H4 (cell line): ENCODE data around the gene FGF8. TPM values are rescaled to one million over a fixed set of nuclear protein-coding genes. Genes with fewer than 3 reads are reported as not detected.
"Not testable (repeated sequence)": the region's sequence is repeated elsewhere in the genome, so short reads cannot be mapped to it uniquely, and the experiment has no call there.

ENCODE experiments used
- DNase-seq: peaks from one replicate; pipeline ENCODE4 v3.0.0-alpha.2; 2015; ENCODE audit warnings: low spot score
- total RNA-seq: library from RNA; depleted of rRNA; stranded (reverse); fragments of >200 nt; shearing (Covaris generic); gene quantifications from 2 replicates; pipeline ENCODE4 v1.2.3, GENCODE V29; 2014; rRNA removed

FGF8 gene
- total RNA-seq, result not detected in 2 replicates

DNA sequence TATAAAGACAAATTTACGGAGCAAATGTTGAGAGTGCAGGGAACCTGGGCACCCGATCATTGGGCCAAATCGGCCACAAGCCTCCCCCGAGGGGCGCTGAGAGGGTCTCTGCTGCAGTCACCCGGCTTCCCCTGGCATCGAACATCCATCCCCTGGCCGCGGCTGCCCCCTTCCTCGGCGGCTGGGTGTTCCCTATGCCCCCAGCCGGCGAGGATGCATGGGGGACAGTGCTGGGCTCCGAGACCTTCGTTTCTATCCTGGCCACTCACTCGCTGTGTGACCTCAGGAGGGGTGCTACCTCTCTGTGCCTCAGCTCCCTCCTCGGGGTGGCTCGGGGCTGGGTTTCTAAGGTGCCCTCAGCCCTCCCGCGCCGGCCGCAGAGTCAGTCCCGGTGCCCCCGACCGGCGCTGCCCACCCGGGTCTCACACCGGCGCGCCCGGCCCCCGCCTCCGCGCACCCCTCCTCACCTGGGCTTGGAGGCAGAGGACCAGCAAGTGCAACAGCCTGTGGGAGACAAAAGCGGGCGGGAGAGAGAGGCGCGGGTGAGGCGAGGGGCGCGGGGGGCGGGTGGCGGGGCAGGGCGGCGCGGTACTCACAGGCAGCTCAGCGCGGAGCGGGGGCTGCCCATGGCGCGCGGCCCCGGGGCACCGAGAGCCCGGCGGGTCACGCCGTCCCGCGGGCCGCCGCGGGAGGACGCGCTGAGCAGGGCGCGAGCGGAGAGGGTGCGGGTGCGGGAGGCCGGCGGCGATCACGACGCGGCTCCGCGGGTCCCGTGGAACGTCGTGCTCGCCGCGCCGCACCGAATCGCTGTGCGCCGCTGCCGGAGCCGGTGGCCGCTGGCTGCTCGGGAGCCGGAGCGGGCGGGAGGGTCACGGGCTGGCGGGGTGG, at the start of gene FGF8:
FGF8 (minus strand) TSS at position 842 of the 888 bp plus-strand sequence; CDS start at position 628, 214 bp downstream.
- no peak for DNase-seq

GRCh38 chr10:101824736-101825135, 48.8 kb upstream of the FGF8 start:
- no peak for DNase-seq

DNA sequence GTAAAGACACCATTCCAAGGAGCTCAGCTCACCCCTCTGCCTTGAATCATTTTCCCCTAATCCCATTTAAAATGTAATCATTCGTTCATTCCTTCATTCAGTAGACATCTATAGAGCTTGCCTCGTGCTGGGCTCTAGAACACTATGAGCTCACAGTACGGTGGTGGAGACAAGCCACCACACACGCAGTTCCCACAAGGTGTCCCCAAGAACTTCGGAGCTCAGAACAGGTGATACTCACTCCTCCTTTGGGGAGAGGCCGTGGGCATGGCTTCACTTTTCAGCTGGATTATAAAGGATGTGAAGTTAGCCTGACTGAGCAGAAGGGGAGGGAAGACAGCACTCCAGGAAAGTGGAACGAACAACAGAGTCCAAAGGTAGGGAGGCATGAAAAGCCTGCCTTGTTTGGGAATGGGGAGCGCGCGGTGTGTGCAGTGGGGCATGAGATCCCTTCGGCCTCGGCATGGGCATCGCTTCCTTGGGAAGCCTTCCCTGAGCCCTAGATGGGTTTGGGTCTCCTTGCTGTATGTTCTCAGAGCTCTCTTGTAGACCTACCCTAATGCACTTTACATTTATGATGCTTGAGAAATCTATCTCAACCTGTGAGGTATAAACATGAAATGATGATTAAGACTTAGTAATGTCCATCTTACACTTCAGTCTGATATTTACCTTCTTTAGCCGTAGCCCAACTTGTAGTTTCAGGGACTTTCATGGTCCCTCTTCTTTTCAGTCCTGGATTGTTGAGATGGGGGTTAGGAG, 43.1 kb upstream of the FGF8 start:
- DNase-seq, result no peak

GRCh38 chr10:101818119-101818871, 42.4 kb upstream of the FGF8 start, which contains the start of gene OGA:
OGA (minus strand) TSS chr10:101818444; CDS start chr10:101818022, 422 bp downstream.
- peak; percentile 99 for DNase-seq

DNA sequence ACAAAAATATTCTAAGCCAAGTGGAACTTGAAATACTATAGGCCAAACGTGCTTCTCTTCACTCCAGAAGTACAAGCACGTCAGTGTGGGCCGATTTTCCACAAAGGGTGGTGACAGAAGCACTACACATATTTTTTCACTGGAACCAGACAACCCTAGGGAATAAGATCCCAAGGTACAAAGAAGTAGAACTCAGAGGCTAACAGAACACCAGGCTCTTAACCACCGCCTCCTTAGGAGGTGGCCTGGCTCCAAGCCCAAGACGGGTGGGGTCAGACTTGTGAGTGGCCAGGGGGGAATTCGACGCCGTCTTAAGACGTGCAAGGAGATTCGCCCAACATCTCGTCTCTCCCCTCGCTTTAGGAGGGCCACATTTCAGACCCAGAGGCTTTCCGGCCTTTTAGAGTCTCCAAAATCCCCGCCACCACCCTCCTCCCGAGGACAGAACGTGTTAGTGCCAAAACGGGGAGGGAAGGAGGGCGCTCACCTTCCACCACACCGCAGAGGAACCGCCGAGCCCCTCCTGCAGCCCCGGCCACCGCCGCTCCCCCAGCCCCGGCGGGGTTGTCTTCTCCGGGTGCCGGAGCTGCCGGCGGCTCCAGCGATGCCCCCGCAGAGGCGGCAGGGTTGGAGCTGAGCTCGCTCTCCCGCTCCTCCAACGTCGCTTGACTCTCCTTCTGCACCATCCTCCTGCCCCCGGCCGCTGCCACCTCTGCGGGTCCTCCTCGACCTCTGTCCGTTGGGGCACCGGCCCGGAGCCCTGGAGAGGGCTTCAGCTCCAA, 41.6 kb upstream of the FGF8 start:
- peak; percentile 92 for DNase-seq

- DNase-seq, result no peak
These were observed 41.0 kb upstream of the FGF8 start for GRCh38 chr10:101816913-101817336.

- no peak for DNase-seq
These were observed 40.5 kb upstream of the FGF8 start for GRCh38 chr10:101816376-101816775.

DNA sequence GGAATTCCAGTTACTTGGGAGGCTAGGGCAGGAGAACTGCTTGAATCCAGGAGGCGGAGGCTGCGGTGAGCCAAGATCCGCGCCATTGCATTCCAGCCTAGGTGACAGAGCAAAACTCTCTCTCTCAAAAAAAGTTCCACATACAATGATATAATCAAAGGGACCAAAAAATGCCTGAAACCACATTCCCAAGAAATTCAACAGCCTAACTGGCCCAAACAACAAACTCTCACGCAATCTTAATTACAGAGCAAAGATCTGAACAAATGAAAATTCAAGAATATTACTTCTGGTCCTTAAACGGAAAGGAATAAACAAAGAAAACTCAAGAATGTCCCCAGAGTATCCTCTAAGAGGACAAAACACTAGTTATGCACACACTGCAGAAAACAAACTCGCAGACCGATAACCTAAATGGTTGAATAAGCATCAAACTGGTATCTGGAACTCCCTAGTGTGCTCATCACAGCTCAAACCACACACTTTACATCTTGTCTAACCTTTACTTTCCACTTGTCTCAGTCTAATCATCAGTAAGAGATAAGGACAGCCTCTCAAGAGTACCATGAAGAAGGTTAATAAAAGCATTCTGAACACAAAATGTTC, 38.7 kb upstream of the FGF8 start:
- DNase-seq, result peak; percentile 19

DNA sequence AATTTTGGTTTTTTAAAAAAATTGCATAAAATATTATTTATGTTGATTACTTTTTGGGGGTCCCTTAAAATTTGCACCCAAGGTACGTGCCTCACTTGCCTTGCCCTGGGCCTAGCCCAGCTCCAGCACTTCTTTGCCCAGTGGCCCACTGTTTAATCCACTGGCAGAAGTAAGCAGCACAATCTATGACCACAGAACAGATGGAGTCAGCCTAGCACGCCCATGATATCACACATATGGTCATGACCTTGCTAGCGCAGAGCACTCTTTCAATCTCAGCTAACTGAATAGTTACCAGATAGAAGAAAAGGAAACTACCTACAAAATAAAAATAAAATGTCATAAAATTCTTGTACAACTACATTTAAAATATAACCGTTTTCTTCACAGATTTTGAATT, 36.7 kb upstream of the FGF8 start:
- DNase-seq, result no peak

DNA sequence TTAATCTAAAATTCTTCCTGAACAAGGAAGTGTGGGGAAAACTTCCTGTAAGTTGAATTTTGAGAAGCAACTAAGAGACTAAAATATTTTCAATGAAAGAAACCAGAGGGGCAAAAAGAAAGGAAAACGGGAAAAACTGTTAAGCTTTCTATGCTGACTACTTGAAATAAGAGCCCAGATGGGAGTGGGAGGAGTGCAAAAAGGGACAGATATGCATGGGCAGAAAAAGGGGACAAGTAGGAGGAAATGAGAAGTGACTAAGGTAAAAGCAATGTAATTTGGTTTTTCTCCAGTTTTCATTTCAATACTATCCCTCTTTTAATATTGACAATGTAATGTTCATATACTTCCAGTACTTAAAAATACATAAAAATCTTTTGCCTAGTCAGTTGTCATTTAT, 31.2 kb upstream of the FGF8 start:
- no peak for DNase-seq

- DNase-seq, result no peak
These were observed 27.6 kb upstream of the FGF8 start for GRCh38 chr10:101803511-101803910.

DNA sequence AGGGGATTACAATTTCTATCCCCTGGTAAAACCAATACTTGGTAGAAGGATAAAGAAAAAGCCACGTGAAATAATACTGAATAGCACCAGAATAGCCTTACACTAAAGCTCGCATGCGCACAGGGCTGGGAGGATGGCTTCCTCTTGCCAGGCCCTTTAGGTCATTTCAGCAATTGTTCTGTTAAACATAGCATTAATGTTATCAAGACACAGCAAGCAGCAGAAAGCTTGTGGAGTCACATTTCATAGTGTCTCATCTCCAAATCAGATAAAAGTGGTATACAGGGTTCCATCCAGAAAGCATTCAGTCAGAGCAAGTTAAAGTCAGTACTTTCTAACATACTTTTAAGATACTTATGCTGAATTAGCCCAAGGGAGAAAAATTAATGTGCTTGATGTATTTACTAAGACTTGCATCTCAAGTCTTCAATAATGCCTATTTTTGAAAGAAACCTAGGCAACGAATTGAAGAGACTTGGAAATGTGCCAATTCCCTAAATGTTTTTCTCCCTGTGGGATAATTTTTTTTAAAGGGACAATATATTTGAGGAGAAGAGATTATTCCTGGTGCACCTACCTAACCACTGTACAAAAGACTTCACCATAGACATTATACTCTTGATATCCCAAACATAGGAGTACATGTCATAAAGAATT, 21.6 kb upstream of the FGF8 start:
- DNase-seq, result no peak

GRCh38 chr10:101793526-101793925, 17.6 kb upstream of the FGF8 start:
- DNase-seq, result no peak

DNA sequence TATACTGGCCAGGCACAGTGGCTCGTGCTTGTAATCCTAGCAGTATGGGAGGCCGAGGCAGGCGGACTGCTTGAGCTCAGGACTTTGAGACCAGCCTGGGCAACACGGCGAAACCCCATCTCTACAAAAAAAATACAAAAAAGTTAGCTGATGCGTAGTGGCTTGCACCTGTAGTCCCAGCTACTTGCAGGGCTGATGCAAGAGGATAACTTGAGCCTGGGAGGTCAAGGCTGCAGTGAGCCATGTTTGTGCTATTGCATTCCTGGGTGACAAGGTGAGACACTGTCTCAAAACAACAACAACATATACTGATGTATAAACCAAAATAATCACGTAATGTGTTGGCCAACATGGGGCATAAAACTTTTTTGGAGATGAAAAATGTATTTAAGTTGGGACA, 13.8 kb upstream of the FGF8 start:
- DNase-seq, result no peak

DNA sequence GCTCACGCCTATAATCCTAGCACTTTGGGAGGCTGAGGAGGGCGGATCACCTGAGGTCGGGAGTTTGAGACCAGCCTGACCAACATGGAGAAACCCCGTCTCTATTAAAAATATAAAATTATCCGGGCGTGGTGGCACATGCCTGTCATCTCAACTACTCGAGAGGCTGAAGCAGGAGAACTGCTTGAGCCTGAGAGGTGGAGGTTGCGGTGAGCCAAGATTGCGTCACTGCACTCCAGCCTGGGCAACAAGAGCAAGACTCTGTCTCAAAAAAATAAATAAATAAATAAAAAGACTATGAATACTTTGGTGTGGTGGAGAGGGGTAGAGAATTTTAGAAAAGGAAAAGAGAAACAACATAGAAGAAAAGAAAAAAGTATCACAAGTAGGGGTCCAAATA, 13.3 kb upstream of the FGF8 start:
- not testable (repeated sequence) for DNase-seq

GRCh38 chr10:101785801-101786200, 9.9 kb upstream of the FGF8 start:
- no peak for DNase-seq

- no peak for DNase-seq
These were observed 8.6 kb upstream of the FGF8 start for GRCh38 chr10:101784558-101784957.

DNA sequence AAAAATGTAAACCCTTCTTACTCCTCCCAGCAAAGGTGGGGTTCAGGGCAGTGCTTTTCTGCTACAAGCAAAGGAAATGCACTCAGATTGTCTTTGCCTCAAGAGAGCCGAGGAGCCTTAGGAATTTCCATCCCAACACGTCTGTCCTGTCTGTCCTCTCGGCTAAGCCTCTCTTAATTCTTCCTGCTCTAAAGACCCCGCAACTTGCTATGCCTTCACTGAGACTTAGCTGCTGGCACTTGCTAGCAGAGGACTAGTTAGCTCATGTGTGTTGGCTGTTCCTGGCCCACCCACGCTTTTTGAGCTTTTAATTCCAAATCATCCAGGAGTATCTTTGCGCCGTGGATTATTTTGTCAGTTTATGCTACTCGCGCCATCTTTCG, 7.8 kb upstream of the FGF8 start:
- no peak for DNase-seq

DNA sequence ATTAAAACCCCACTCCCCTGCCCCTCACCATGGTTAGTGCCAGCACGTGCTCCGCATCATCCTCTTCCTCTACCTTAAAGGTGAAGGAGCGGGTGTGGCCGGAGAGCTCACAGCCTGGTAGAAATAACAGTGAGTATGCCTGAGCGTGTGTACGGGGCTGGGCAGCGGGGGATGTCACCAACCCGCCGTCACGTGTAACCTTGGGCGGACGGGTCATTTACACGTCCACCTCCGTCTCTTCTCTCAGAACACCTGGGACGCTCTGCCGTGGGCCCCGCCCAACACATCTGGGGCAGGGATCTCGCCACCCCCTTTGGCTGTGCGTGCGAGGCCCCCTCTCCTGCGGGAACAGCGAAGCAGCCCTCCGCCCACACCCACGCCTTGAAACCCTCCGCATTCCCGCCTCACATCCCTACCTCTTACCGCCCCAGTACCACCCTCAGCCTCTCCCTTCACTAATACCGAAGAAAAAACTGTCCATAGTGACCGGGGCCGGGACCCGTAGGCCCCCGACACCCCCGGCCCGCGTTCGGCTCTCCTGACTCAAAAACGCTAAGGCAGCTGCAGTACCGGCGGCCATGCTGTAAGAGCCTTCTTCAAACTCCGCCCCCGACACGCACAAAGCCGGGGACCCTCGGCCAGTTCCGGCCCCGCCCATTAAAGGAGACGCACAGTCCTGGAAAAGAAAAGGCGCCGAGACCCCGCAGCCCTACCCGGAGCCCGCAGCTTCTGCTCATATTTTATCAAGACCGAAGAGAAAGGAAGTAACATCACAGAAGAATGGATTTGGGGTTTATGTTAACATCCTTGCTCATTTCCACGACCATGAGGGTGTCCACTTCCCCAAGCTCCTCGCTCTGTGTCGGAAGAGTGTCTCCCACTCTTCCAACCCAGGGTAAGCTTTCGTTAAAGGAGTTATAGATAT, 7.2 kb upstream of the FGF8 start, which contains the start of gene NPM3:
NPM3 (minus strand) TSS at position 636 of the 925 bp plus-strand sequence; CDS start at position 580, 56 bp downstream.
- DNase-seq, result peak; percentile 74
